GM21723 (cell line): Measurements from ENCODE around the gene BAIAP2L1.

ENCODE experiments used
- ATAC-seq: cut with Tn5 transposase; IDR thresholded peaks from one replicate; pipeline ENCODE4 v1.9.1; 2021; ENCODE audit warnings: mild to moderate bottlenecking, moderate library complexity; ENCODE audit not compliant: unreplicated experiment

Gene BAIAP2L1

GRCh38 chr7:98296833-98297232 lies 104.1 kb downstream of the BAIAP2L1 start:
- no peak for ATAC-seq

- ATAC-seq, result no peak
These were observed 105.3 kb downstream of the BAIAP2L1 start for GRCh38 chr7:98295467-98296192.

DNA sequence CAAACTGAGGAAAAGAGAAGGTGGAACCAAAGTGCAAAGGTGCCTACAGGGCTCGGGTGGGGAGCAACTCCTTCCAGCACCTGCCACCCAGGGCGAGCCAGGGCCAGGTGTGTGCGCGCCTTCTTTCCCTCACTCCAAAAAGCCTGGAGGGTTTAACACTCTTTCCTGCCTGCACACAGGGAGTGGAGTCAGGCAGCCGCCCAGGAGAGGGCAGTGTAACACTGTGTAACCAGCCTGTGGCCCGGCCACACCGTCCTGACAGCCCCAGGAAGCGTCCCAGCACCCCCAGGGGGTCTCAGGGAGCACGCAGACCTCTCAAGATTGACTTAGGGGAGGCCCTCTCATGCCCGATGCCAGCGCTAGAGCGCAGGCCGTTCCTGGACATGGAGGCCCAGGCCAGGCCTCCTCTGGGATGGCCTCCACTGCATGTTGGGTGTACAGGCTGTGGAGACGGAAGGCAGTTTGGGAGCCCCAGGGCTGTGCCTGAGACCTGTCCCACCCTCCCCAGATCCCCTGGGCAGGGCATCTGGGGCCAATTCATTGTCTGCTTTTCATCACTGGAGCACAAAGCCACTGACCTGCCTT lies 106.0 kb downstream of the BAIAP2L1 start:
- ATAC-seq, result peak; percentile 75

GRCh38 chr7:98294326-98294725 lies 106.6 kb downstream of the BAIAP2L1 start:
- no peak for ATAC-seq

- ATAC-seq, result no peak
These were observed 107.1 kb downstream of the BAIAP2L1 start for GRCh38 chr7:98293746-98294145.

GRCh38 chr7:98293265-98293664 lies 107.6 kb downstream of the BAIAP2L1 start:
- no peak for ATAC-seq

DNA sequence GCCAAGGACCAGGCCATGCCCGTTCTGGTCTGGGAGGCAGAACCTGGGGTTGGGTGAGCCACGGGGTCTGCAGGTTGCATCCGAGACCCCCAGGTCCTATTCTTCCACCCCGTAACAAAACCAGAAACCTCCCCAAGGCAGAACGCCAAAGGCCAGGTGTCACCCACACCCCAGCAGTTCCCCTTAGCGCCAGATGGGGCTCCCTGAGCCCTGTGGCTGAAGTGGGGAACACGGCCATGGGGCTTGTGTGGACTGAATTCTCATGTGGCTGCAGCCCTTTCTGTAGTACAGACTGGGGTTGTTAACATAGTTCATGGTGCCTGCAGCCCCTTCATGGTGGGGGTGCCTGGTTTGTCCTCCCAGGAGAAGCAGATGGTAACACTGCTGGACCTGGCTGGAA lies 109.2 kb downstream of the BAIAP2L1 start:
- no peak for ATAC-seq

GRCh38 chr7:98289333-98289875 lies 111.5 kb downstream of the BAIAP2L1 start:
- no peak for ATAC-seq

DNA sequence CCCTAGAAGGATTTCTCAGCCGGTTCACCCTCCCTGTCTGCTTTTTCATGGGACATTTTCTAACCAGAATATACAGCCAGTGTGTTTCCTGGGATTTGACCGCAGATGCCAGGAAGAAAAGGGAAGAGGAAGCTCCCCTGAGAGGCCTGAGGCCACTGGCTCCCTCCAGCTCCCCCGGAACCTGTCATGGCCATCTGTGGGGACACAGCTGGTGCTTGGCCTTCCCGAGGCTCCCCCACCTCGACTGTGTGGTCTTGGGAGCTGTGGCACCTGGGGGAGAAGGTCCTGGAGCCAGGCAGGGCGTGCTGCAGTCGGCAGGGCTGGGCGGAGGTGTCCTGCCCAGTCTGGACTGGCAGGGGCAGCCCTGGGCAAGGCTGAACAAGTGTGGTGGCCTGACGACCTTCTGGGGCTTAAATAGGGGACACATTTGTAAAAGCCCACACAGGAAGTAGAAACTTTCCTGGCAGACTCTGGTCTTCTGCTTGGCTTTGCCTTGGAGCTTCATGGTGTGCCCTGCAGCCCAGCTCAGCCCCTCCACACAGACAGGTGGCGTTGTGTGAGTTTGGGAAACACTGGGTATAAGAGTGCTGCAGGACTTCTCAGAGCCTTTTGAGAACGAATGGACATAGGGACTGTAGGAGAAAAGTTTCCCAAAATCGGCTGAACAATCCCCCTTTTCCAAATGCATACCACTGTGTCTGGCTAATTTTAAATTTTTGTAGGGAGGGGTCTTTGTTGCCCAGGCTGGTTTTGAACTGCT lies 112.6 kb downstream of the BAIAP2L1 start:
- ATAC-seq, result no peak

DNA sequence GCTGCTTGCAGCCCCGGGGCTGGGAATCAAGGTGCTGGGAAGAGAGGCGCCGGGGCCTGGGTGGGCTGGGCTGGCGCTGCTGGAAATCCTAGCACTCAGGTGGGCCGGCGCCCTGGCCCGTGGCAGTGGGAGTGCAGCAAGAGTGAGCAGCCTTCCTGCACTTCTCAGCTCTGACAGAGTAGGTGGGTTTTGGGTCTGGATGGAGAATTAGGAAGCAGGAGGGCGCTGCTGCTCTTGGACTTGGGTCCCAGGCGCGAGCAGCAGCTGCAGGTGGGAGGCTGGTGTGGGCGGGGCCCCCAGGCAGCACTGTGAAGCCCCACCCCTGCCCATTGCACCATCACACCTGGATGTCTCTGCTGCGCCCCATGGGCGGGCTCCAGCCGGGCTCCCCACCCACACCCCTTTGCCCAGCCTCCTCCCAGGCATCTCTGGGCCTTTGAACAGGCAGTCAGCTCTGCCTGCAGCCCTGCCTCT lies 113.4 kb downstream of the BAIAP2L1 start:
- no peak for ATAC-seq

- no peak for ATAC-seq
These were observed 114.0 kb downstream of the BAIAP2L1 start for GRCh38 chr7:98286701-98287485.

DNA sequence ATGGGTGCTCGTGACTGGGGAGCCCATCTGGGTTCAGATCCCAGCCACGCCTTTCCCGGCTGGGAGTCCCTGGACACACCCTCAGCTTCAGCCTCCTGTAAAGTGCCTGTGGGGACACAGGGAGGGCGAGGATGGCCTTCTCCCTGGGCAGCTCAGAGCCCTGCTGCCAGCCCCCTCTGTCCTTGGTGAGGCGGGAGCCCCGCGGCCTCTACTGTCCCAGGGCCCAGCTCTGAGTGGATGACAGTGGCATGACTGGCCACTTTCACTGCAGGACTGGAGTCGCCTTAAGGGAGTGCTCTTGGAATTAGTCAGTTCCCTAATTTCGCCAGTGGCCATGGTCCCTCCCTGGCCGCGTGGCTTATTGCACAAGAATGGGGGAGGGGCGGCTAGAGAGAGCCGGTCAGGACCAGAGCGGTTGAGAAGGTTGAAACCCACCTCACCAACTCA lies 114.8 kb downstream of the BAIAP2L1 start:
- ATAC-seq, result no peak

- no peak for ATAC-seq
These were observed 115.5 kb downstream of the BAIAP2L1 start for GRCh38 chr7:98285157-98286092.

DNA sequence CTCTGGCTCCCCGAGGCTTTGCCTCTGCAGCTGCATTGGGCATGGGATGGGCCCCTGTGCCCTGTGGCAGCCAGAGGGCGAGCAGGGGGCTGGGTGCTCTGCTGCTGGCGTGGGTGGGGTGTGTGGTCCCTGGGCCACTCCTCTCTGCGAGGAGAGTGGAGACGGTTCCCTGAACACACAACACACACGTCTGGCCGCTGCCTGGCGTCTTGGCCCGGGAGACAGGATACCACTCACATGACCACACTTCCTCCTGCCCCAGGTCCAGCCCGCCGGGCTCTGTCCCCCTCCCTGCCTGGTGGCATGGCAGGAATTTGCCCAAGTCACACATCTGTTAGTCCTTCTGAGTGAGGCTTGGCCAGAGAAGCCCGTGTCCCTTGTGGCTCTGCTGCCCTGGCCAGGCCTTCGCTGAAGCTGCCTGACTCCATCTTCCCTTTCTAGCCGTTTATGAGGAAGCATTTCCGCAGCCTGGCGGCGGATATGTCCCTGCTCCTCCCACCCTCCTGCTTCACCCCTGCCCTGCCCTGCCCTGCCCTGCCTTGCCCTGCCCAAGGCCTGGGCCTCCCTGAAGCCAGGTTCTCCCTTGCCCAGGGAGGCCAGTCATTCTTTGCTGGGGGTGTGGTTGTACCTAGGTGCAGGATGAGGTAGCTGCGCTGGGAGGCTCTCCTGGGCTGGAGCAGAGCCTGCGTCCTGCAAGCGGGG lies 116.4 kb downstream of the BAIAP2L1 start:
- no peak for ATAC-seq

DNA sequence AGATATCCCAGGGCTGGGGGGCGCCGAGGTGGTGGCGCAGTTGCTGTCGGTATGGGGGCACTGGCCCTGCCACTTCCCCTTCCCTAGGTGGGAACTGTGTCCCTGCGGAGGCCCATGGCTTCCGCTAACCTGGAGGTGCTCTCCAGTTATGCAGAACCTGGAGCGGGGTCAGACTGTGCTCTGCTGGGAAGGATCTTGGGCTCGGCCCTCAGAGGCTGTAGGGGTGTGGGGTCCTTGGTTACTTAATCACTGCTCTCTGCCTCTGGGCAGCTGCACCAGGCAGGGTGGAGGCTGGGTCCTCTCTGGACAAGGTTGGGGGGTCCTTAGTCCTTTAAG lies 117.0 kb downstream of the BAIAP2L1 start:
- no peak for ATAC-seq

DNA sequence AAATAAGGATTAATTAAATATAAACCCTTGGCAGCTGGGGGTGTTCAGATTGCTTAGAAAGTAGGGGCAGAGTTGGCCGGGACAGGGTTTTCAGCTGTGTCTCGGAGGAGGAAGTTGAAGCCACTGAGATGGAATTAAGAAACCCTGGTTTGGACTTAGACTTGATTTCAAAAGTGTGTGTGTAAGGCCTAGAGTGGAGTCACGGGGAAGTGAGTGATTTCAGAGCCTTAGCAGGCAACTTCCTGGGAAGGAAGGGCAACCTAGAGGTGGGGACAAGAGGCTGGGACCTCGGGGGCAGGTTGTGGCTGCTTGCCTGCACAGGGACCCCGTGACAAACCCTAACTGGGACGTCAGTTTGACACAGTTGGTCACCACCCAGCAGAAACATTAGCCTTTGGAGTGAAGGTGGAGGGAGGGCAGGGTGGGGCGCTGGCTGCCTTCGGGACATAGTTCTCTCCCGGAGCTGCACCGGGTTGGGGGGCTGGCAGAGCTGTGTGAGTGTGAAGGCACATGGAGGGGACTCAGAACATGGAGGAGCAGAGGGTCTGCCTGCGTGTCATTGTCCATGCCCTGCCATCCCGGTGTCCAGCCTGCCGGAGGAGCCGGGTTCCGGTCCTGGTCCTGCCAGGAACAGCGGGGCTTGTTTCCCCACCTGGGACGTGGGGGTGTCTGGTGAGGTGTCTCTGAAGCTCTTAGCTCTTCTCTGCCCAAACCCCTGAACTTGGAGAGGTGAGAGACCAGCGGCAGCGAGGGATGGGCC lies 117.6 kb downstream of the BAIAP2L1 start:
- no peak for ATAC-seq

DNA sequence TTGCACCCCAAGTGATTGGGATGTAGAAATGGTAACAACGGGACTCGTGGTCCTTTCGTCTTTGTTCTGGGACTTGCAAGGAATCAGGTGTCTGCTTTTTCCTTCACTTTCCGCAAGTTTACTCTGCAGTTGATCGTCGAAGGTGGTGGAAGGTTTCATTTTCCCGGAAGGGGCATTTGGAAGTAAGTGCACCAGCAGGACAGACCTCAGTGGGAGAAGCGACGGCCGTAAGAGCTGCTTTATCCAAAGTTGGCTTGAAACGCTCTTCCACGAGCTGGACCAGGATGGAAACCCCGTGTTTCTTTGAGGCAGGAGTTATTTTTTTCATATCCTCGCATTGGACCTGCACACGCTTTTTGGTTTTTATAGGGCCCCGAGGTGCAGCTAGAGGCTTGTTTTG lies 118.2 kb downstream of the BAIAP2L1 start:
- no peak for ATAC-seq
